ENCODE data around the gene MEGF6.
"Not testable (repeated sequence)": the region's sequence is repeated elsewhere in the genome, so short reads cannot be mapped to it uniquely, and the experiment has no call there.

GRCh38 chr1:3572638-3573037, 38.7 kb downstream of the MEGF6 start:
- not testable (repeated sequence) for TF ChIP-seq CTCF (IDR thresholded peaks at IDR 0.05); ZFX (IDR thresholded peaks at IDR 0.05; ENCODE audit: borderline replicate concordance)
